ENCODE measurements around the gene EXOC4. TPM values are rescaled to one million over a fixed set of nuclear protein-coding genes. Genes with fewer than 3 reads are reported as not detected.

Gene EXOC4
- total and polyA plus RNA-seq, 2 donors (not counting 1 experiment from before 2014, with no cell fraction given): 79.6 to 158 TPM

- DNase-seq (ENCODE audit: low read depth in 2 of 2): no peak
- no peaks in the 10 kb centered on the region for H3K36me3 ChIP-seq (ENCODE audit: control insufficient read depth, insufficient read depth, low read length)
- H3K27ac ChIP-seq (ENCODE audit: insufficient read depth, low read length): no peak overlapping the region
- H4K20me1 ChIP-seq (ENCODE audit: control insufficient read depth, extremely low read depth, insufficient read depth, low read length): no peaks in the 10 kb centered on the region
- no peaks in the 10 kb centered on the region for H3K27me3 ChIP-seq (ENCODE audit: control insufficient read depth, insufficient read depth, low read length)
- TF ChIP-seq CTCF (conservative IDR thresholded peaks at IDR 0.05 in 1 of 2, IDR thresholded peaks at IDR 0.05 in 1 of 2; ENCODE audit: low read depth in 1 of 2, low read length in 2 of 2): no peak
- TF ChIP-seq EZH2 (IDR thresholded peaks at IDR 0.05; ENCODE audit: low read length, missing control alignments): no peak
- no peaks in the 10 kb centered on the region for H3K4me1 ChIP-seq (ENCODE audit: control insufficient read depth, extremely low read depth, insufficient read depth, low read length)
- no peak overlapping the region for H2AFZ ChIP-seq (ENCODE audit: low read length)
- no peak overlapping the region for H3K9ac ChIP-seq (ENCODE audit: insufficient read depth, low read length)
- no peak overlapping the region for H3K4me2 ChIP-seq (ENCODE audit: extremely low read depth, insufficient read depth, low read length)
- H3K4me3 ChIP-seq (replicated peaks in 1 of 4; ENCODE audit: control extremely low read depth in 1 of 4, insufficient read depth in 1 of 4, low read depth in 3 of 4, low read length in 4 of 4): no peak overlapping the region
- no peaks in the 10 kb centered on the region for H3K79me2 ChIP-seq (ENCODE audit: control insufficient read depth, insufficient read depth, low read length)
- no peaks in the 10 kb centered on the region for H3K9me3 ChIP-seq (ENCODE audit: control insufficient read depth, insufficient read depth, low read depth, low read length)
Measured at GRCh38 chr7:133591704-133592340, 338.9 kb downstream of the EXOC4 start.

- Histone ChIP-seq H4K20me1 (ENCODE audit: control insufficient read depth, extremely low read depth, insufficient read depth, low read length) (no peaks in the 10 kb centered on the region), H3K9me3 (ENCODE audit: control insufficient read depth, insufficient read depth, low read depth, low read length) (no peaks in the 10 kb centered on the region), H3K4me1 (ENCODE audit: control insufficient read depth, extremely low read depth, insufficient read depth, low read length) (no peaks in the 10 kb centered on the region), H3K27ac (ENCODE audit: insufficient read depth, low read length) (no peak overlapping the region), H3K79me2 (ENCODE audit: control insufficient read depth, insufficient read depth, low read length) (no peaks in the 10 kb centered on the region), H3K4me2 (ENCODE audit: extremely low read depth, insufficient read depth, low read length) (no peak overlapping the region), H2AFZ (ENCODE audit: low read length) (no peak overlapping the region), H3K9ac (ENCODE audit: insufficient read depth, low read length) (no peak overlapping the region), H3K4me3 (replicated peaks in 1 of 4; ENCODE audit: control extremely low read depth in 1 of 4, insufficient read depth in 1 of 4, low read depth in 3 of 4, low read length in 4 of 4) (no peak overlapping the region), H3K36me3 (ENCODE audit: control insufficient read depth, insufficient read depth, low read length) (no peaks in the 10 kb centered on the region), H3K27me3 (ENCODE audit: control insufficient read depth, insufficient read depth, low read length) (no peaks in the 10 kb centered on the region)
- no peak for DNase-seq (ENCODE audit: low read depth in 2 of 2)
- TF ChIP-seq CTCF (conservative IDR thresholded peaks at IDR 0.05 in 1 of 2, IDR thresholded peaks at IDR 0.05 in 1 of 2; ENCODE audit: low read depth in 1 of 2, low read length in 2 of 2) (no peak), EZH2 (IDR thresholded peaks at IDR 0.05; ENCODE audit: low read length, missing control alignments) (no peak)
Measured at GRCh38 chr7:133593561-133593960, 340.7 kb downstream of the EXOC4 start.

GRCh38 chr7:133601617-133602016 is 348.7 kb downstream of the EXOC4 start:
- TF ChIP-seq EZH2 (IDR thresholded peaks at IDR 0.05; ENCODE audit: low read length, missing control alignments): no peak
- no peak for TF ChIP-seq CTCF (conservative IDR thresholded peaks at IDR 0.05 in 1 of 2, IDR thresholded peaks at IDR 0.05 in 1 of 2; ENCODE audit: low read depth in 1 of 2, low read length in 2 of 2)
- no peaks in the 10 kb centered on the region for H3K27me3 ChIP-seq (ENCODE audit: control insufficient read depth, insufficient read depth, low read length)
- no peaks in the 10 kb centered on the region for H3K79me2 ChIP-seq (ENCODE audit: control insufficient read depth, insufficient read depth, low read length)
- H3K9ac ChIP-seq (ENCODE audit: insufficient read depth, low read length): no peak overlapping the region
- DNase-seq (ENCODE audit: low read depth in 2 of 2): no peak
- H4K20me1 ChIP-seq (ENCODE audit: control insufficient read depth, extremely low read depth, insufficient read depth, low read length): no peaks in the 10 kb centered on the region
- no peak overlapping the region for H2AFZ ChIP-seq (ENCODE audit: low read length)
- H3K36me3 ChIP-seq (ENCODE audit: control insufficient read depth, insufficient read depth, low read length): no peaks in the 10 kb centered on the region
- no peak overlapping the region for H3K27ac ChIP-seq (ENCODE audit: insufficient read depth, low read length)
- H3K4me2 ChIP-seq (ENCODE audit: extremely low read depth, insufficient read depth, low read length): no peak overlapping the region
- H3K4me1 ChIP-seq (ENCODE audit: control insufficient read depth, extremely low read depth, insufficient read depth, low read length): no peaks in the 10 kb centered on the region
- no peaks in the 10 kb centered on the region for H3K9me3 ChIP-seq (ENCODE audit: control insufficient read depth, insufficient read depth, low read depth, low read length)
- no peak overlapping the region for H3K4me3 ChIP-seq (replicated peaks in 1 of 4; ENCODE audit: control extremely low read depth in 1 of 4, insufficient read depth in 1 of 4, low read depth in 3 of 4, low read length in 4 of 4)

Measured in fibroblast of lung (primary cell).